Measurements from ENCODE around the gene MMEL1. TPM values are rescaled to one million over a fixed set of nuclear protein-coding genes. Genes with fewer than 3 reads are reported as not detected.

MMEL1 gene
- total and polyA plus RNA-seq, 2 experiments from 2014 or later, result not detected

GRCh38 chr1:2561898-2562895, 70.6 kb downstream of the MMEL1 start:
- Histone ChIP-seq H3K36me3 (no peaks in the 10 kb centered on the region), H3K27me3 (no peaks in the 10 kb centered on the region), H3K4me1 (ENCODE audit: low read depth) (no peaks in the 10 kb centered on the region), H3K9me3 (ENCODE audit: low read depth) (no peaks in the 10 kb centered on the region), H3K4me3 (no peak overlapping the region), H3K27ac (no peak overlapping the region)
- no peak for DNase-seq (ENCODE audit: low read depth in 1 of 2, low spot score in 1 of 2)
- peak; percentile 37 for TF ChIP-seq CTCF (IDR thresholded peaks at IDR 0.05; ENCODE audit: low read depth, low read length)

GRCh38 chr1:2561446-2561845, 71.4 kb downstream of the MMEL1 start:
- no peak for DNase-seq (ENCODE audit: low read depth in 1 of 2, low spot score in 1 of 2)

GRCh38 chr1:2560299-2561073, 72.3 kb downstream of the MMEL1 start:
- no peak overlapping the region for H3K27ac ChIP-seq
- H3K36me3 ChIP-seq, result no peaks in the 10 kb centered on the region
- no peaks in the 10 kb centered on the region for H3K27me3 ChIP-seq
- no peak for DNase-seq (ENCODE audit: low read depth in 1 of 2, low spot score in 1 of 2)
- H3K4me3 ChIP-seq, result no peak overlapping the region
- TF ChIP-seq CTCF (IDR thresholded peaks at IDR 0.05; ENCODE audit: low read depth, low read length), result no peak
- no peaks in the 10 kb centered on the region for H3K9me3 ChIP-seq (ENCODE audit: low read depth)
- H3K4me1 ChIP-seq (ENCODE audit: low read depth), result peaks cover 10% of the 10 kb centered on the region

More at GRCh38 chr1:2561446-2561845, 71.4 kb downstream of the MMEL1 start:
- H3K27me3 ChIP-seq, result no peaks in the 10 kb centered on the region
- TF ChIP-seq CTCF (IDR thresholded peaks at IDR 0.05; ENCODE audit: low read depth, low read length), result no peak
- H3K4me1 ChIP-seq (ENCODE audit: low read depth), result peaks cover 7% of the 10 kb centered on the region
- no peaks in the 10 kb centered on the region for H3K36me3 ChIP-seq
- H3K27ac ChIP-seq, result no peak overlapping the region
- H3K4me3 ChIP-seq, result no peak overlapping the region
- no peaks in the 10 kb centered on the region for H3K9me3 ChIP-seq (ENCODE audit: low read depth)

- Histone ChIP-seq H3K27ac (no peak overlapping the region), H3K4me1 (ENCODE audit: low read depth) (peaks cover 10% of the 10 kb centered on the region), H3K4me3 (no peak overlapping the region), H3K27me3 (no peaks in the 10 kb centered on the region), H3K36me3 (no peaks in the 10 kb centered on the region), H3K9me3 (ENCODE audit: low read depth) (no peaks in the 10 kb centered on the region)
- DNase-seq (ENCODE audit: low read depth in 1 of 2, low spot score in 1 of 2), result no peak
- no peak for TF ChIP-seq CTCF (IDR thresholded peaks at IDR 0.05; ENCODE audit: low read depth, low read length)
Observed at GRCh38 chr1:2559509-2560298, 73.1 kb downstream of the MMEL1 start.

GRCh38 chr1:2558861-2559260, 74.0 kb downstream of the MMEL1 start:
- H3K27ac ChIP-seq, result no peak overlapping the region
- H3K36me3 ChIP-seq, result no peaks in the 10 kb centered on the region
- no peak overlapping the region for H3K4me3 ChIP-seq
- H3K4me1 ChIP-seq (ENCODE audit: low read depth), result peaks cover 10% of the 10 kb centered on the region
- no peaks in the 10 kb centered on the region for H3K27me3 ChIP-seq
- DNase-seq (ENCODE audit: low read depth in 1 of 2, low spot score in 1 of 2), result no peak
- no peak for TF ChIP-seq CTCF (IDR thresholded peaks at IDR 0.05; ENCODE audit: low read depth, low read length)
- H3K9me3 ChIP-seq (ENCODE audit: low read depth), result no peaks in the 10 kb centered on the region

Data from cardiac muscle cell (in vitro differentiated cells and primary cell).